GM18517 (cell line): ENCODE results near the gene DARS2.
"Not testable (repeated sequence)": the region's sequence is repeated elsewhere in the genome, so short reads cannot be mapped to it uniquely, and the experiment has no call there.

Source experiments
- ATAC-seq: cut with Tn5 transposase; IDR thresholded peaks from one replicate; pipeline ENCODE4 v1.9.1; 2021; ENCODE audit warnings: mild to moderate bottlenecking, moderate library complexity; ENCODE audit not compliant: unreplicated experiment

The DARS2 gene, protein sequence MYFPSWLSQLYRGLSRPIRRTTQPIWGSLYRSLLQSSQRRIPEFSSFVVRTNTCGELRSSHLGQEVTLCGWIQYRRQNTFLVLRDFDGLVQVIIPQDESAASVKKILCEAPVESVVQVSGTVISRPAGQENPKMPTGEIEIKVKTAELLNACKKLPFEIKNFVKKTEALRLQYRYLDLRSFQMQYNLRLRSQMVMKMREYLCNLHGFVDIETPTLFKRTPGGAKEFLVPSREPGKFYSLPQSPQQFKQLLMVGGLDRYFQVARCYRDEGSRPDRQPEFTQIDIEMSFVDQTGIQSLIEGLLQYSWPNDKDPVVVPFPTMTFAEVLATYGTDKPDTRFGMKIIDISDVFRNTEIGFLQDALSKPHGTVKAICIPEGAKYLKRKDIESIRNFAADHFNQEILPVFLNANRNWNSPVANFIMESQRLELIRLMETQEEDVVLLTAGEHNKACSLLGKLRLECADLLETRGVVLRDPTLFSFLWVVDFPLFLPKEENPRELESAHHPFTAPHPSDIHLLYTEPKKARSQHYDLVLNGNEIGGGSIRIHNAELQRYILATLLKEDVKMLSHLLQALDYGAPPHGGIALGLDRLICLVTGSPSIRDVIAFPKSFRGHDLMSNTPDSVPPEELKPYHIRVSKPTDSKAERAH

DNA sequence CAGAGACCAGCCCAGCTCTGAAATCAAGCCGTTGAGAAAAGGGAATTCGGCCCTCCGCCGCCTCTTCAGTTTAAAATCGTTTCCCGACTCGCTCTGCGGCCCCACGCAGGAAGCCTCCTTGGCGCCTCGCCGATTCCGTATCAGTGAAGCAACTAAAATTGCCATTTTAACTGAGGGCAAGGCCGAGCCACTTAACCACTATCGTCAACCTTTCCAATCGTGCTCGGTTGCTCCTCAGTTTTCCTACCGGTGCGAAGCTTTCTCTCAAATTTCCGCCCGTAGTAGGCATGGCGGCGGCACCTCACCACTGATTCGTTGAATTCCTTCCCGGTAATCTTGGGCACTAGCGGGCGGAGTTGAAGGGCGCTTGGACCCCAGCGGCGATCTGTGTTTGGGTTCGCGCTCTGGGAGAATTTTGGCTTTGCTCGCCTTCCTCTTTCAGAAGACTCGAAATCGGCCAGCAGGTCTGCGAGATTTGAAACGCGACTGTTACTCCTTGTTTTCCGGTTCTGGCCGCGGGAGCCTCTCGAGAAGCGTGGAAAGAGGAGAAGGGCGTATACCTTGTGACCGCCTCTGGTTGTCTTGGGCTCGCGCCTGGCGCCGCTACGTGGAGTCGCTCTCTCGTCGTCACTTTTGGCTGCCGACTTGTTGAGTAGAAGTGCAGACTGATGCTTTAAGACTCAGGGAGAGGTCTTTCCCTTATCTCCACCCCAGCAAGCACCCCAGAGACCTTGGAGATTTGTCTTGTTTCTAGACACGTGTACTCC is at the start of gene DARS2, which contains the start of gene CENPL:
DARS2 (plus strand) TSS at position 359 of the 767 bp plus-strand sequence. CDS start 557 bp downstream, outside the sequence.
CENPL (minus strand) TSS at position 569 of the 767 bp plus-strand sequence. CDS start 13,584 bp downstream, outside the sequence.
- peak; percentile 88 for ATAC-seq

DNA sequence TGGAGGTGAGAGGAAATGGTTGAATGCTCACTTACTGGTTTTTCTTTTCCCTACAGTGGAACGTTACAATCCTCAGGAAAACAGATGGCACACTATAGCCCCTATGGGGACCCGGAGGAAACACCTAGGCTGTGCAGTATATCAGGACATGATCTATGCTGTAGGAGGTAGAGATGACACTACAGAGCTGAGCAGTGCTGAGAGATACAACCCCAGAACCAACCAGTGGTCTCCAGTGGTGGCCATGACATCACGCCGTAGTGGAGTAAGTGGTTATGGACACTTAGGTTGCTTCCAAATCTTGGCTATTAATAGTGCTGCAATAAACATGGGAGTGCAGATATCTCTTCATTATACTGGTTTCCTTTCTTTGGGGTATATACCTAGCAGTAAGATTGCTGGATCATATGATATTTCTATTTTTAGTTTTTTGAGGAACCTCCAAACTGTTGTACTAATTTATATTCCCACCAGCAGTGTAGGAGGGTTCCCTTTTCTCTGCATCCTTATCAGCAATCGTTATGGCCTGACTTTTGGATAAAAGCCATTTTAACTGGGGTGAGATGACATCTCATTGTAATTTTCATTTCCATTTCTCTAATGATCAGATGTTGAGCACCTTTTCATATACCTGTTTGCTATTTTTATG is 48.8 kb upstream of the DARS2 start:
- no peak for ATAC-seq

DNA sequence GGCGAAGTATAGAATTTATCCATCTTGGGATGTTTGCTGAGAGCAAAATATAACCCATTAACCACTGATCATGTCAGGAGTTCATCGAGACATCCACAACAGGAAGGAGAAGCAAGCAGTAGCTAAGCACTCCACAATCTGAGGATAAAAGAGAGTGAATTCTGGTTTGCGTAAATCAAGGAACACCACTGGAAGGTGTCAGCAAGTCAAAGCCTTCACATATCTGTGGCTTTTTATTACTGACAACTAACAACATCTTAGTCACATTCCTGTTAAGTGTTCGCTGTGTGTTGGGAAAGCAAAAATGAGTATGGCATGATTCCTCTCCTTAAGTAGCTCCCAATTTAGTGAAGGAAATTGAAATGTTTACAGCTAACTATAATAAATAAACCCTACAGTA is 44.5 kb upstream of the DARS2 start:
- ATAC-seq: no peak

DNA sequence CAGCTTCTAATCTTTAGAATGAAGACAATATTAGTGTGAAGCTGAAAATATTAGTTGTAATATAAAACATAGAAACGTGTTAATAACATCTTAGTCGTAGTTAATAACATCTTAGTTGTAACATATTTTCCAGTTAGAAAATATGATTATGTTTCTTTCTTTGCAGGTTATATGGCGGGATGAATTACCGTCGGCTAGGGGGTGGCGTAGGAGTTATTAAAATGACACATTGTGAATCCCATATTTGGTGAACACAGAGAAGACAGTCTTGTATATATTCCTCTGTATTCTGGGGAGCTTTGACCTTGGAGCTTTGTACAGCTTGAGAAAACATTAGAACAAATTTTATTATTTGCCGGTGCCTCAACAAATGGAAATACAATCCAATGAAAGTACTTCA is 39.5 kb upstream of the DARS2 start:
- no peak for ATAC-seq

DNA sequence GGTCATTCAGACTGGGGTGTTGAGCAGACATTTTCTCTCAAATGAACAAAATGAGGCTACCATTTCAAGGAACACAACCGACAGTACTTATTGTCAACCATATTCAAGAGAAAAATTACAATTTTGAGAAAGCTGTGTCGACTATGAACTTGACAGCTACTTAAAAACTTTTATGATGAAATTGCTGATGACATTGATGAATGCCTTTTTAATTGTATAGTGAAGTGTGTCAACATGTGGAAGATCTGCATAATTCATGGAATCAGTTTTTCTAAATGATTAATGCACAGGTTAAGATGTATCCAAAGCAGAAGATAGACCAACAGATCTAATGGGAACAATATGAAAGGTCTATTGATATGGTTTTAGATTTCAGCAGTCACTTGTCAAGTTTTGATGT is 34.6 kb upstream of the DARS2 start:
- no peak for ATAC-seq

DNA sequence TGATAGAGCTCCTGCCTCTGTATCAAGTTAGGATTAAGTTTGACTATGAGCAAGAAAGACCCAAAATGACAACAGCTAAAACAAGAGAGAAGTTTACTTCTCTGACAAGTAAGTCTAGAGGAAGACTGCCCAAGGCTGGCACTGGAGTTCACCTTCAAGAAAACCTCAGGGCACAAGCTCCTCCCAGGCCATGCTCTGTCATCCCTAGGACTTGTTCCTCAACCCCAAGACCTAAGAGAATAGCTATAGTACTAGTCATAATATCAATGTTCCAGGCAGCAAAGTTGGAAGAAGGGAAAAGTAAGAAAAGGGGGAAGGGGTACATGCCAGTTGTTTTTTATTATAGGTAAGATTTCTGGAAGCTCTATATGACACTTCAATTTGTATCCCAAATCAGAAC is 26.4 kb upstream of the DARS2 start:
- ATAC-seq: no peak

DNA sequence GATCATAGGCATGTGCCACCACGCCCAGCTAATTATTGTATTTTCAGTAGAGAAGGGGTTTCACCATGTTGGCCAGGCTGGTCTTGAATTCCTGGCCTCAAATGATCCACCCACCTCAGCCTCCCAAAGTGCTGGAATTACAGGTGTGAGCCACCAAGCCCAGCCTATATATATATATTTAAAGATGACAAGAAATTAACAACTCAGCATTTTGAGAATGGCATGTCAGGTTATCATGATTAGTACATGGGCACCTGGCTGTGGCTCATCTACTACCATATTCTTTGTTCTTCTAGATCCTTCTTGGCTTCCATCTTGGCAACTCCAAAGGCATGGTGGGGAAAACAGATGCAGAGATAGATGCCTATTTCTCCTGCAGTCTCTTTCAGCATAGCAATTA is 24.5 kb upstream of the DARS2 start:
- ATAC-seq: not testable (repeated sequence)

DNA sequence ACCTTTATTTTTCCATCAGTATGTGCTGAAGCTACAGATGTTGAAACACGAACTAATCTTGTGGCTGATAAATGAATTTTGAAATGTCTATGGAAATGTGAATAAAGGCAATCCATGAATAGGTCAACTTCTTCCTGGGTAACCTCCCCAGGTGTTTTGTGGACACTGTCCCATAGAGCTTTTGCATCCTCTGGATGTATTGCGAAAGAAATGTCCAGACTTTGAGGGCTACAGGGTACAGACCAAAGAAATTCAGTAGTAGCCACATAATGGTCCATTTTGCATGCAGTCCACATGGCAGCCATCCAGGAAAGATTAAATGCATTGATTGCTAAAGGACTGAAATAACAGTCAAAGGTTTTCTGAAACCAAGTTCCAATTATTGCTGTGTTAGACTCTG is 21.5 kb upstream of the DARS2 start:
- no peak for ATAC-seq

DNA sequence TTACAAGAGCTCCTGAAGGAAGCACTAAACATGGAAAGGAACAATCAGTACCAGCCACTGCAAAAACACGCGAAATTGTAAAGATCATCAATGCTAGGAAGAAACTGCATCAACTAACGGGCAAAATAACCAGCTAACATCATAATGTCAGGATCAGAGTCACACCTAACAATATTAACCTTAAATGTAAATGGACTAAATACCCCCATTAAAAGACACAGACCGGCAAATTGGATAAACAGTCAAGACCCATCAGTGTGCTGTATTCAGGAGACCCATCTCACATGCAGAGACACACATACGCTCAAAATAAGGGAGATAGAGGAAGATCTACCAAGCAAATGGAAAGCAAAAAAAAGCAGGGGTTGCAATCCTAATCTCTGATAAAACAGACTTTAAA is 10.8 kb upstream of the DARS2 start:
- not testable (repeated sequence) for ATAC-seq

DNA sequence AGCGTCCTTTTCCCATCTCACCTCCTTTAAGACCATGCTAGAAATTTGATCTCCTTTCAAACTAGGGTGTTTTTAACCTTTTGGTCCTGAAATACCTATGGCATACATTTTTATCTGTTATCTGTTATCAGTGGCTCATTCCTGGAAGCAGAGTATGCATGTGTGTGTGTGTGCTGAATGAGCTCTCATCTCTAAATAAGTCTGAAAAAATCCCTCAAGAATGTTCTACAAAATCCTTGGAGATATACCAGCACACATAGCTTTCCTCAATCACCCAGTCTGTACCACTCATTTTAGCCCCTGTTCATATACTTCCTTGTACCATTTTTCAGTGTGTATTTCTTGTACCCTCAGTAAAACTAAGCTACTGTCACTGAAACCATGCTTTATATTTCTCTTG is 6.0 kb upstream of the DARS2 start:
- no peak for ATAC-seq

DNA sequence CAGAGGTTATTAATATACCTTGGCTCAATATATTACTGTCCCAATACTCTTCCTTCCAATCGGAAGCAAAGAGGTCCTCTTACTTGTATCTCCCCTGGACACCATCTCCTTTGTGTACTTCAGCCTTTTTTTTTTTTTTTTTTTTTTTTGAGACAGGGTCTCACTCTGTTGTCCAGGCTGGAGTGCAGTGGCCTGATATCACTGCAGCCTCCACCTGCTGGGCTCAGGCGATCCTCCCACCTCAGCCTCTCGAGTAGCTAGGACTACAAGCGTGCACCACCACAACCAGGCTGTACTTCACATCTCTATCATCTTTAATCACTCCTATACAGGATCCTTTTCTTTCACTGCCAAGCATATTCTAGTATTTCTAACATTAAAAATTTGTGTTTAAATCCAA is 2.8 kb upstream of the DARS2 start:
- ATAC-seq: no peak

DNA sequence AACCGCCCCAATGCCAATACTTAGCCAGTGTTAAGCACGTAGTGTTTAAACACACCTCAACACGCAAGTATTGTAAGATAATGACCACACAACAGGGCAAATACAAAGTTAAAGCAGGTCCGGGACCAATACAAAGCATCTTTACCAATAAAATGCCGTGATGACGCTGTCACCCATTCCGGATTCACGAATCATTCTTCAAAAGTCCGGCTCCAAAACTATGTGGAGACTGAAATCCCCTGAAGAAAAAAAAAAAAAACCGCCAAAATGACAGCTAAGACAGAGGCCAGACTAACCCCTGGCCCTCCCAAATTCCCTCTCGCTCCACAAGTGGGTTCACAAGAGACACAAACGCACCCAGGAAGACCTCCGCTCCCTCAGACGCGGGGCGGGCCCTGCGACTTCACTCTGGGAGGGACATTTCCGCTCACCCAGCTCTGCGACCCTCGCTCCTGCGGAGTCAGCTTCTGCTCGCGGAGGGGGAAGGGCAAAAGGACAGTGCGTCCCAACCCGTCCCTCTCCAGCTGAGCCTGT is 625 bp upstream of the DARS2 start:
- peak; percentile 45 for ATAC-seq

DNA sequence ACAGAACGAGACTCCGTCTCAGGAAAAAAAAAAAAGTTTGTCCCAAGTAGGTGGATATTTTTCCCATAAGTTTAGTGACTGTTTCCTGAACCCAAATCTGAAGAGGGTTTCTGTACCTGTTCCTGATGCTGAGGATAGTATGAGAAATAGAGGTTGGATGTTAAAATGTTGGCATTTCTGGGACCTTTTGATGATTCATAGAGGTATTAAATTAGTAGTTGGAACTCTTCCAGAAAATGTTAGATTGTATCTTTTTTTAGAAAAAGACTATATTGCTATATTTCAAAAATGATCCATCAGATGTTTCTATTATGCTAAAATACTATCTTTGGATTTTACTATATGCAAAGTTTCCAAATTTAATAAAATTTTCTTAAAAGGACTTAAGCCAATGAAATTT is 3.1 kb downstream of the DARS2 start:
- ATAC-seq: no peak

DNA sequence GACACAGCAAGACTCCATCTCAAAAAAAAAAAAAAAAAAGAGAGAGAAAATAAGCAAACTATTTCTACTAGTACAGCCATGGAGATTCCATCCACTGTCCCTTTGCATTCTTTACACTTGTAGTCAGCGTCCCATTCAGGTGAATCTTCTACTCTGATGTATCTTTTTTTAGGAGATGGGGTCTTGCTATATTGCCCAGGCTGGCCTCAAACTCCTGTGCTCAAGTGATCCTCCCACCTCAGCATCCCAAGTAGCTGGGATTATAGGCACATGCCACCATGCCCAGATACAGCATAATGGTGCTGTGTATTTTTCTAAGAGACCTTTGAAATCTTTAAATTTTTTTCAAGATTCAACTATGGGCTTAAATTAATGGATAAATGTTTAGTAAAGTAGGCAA is 8.3 kb downstream of the DARS2 start:
- no peak for ATAC-seq

DNA sequence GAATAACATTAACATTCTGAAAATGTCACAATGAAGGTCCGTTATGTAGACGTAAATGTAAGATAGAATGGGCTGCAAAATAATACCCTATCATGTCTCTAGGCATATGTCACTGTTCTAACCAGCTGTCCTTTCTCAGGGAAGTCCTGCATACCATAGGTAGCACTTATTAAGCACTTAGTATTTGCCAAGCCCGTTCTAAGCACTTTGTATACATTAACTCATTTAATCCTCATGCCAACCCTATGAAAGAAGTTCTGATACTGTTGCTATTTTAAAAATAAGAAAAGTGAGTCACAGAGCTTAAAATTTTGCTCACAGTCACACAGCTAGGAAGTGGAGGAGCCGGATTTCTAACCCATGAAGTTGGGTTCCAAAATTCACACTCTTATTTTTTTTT is 27.6 kb downstream of the DARS2 start:
- ATAC-seq: no peak

DNA sequence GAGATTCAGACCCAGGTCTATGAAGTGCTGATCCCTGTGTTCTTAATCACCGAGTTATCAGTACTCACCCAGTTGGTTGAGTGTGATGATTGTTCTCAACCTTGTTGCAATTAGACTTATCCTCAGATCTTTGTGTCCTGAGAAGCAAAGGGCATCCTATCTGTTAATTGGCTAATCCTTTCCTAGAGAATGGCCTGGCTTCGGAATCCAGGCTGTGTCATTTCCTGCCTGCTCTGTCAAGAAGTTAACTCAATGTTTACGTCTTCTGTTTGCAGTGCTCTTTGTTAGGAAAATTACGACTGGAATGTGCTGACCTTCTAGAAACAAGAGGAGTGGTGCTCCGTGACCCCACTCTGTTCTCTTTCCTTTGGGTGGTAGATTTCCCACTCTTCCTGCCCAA is 28.6 kb downstream of the DARS2 start:
- ATAC-seq: no peak

DNA sequence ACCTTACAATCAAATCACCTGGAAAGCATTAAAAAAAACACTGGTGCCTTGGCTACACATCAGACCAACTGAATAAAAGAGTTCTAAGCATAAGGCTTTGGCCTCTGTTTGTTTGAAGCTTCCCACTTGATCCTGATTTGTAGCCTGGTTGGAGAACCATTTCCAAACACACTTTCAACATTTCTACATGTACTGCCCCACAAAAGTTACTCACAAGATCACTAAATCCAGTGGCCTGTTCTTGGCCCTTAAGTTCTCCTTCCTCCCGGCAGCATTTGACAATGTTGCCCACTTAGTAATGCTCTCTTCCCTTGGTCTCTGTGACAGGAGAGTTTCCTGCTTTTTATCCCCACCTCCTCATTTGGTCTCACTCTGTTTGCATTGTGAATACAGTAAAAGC is 31.5 kb downstream of the DARS2 start:
- no peak for ATAC-seq

DNA sequence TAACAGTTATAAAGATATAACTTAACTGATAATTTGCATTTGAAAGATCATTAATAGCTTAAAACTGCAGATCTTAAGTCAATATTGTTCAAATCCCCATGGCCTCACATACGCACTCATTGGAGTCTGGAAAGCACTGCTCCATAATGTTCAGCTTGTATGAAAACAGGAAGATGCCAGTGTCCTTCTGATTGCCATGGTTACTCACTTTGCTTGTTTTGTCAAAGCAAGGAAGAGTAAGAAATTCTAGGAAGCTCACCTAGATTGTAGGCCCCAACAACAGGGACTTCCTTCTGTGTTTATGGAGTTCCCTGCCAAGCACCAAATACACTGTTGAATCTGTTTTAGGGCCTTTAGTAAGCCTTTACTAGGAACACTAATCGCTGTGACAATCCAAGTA is 32.4 kb downstream of the DARS2 start:
- ATAC-seq: no peak

DNA sequence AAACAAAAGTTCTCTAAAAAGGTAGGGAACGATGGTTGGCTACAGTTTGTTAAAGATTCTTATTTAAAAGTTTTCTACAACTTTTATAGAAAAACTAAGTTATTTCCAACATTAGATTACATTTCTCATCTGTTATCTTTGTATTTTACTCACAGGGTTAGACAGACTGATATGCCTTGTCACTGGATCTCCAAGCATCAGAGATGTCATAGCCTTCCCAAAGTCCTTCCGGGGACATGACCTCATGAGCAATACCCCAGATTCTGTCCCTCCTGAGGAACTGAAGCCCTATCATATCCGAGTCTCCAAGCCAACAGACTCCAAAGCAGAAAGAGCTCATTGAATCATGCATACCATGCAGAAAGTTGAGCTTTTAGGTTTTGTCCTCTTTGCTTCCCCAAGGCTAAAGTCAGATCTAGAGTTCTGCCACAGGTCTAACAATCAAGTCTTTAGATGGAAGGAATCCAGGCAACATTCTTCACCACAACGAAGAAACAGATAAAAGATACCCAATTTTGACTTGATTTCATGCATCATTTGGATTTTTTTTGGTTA is 33.0 kb downstream of the DARS2 start:
- ATAC-seq: no peak

DNA sequence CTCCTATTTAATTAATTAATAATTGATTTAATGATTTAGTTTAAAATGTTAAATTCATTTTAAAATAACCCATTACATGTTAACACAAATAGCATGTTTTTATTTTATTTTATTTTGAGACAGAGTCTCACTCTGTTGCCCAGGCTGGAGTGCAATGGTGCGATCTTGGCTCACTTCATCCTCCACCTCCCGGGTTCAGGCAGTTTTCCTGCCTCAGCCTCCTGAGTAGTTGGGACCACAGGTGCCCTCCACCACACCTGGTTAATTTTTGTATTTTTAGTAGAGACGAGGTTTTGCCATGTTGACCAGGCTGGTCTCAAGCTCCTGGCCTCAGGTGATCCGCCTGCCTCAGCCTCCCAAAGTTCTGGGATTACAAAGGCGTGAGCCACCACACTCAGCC is 35.1 kb downstream of the DARS2 start:
- ATAC-seq: not testable (repeated sequence)

DNA sequence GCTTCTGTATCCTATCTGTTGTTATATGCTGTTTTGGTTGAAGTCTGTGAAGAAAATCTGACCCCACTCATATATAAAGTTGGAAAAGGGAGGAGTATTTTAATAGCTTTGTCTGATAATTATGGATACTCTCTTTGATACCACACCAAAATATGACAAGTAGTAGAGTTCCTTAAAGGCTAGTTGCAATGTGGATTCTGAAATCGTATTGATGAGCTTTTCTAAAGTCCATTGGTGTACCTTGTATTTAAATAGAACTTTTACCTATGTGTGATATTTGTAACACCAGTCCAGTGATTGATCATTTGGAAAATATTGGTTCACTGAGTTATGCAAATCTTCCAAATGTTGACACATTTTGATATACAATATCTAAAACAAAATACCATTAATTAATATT is 35.6 kb downstream of the DARS2 start:
- ATAC-seq: no peak
